Activated gamma-delta T cell treated with Interleukin-2 at 50 U/mL for 16 hours (primary cell): Measurements from ENCODE around the gene MSN.
"Not testable (repeated sequence)": the region's sequence is repeated elsewhere in the genome, so short reads cannot be mapped to it uniquely, and the experiment has no call there.

ENCODE experiments used
- DNase-seq: peaks from one replicate; pipeline ENCODE4 v3.0.0-alpha.2; 2020

The MSN gene

DNA sequence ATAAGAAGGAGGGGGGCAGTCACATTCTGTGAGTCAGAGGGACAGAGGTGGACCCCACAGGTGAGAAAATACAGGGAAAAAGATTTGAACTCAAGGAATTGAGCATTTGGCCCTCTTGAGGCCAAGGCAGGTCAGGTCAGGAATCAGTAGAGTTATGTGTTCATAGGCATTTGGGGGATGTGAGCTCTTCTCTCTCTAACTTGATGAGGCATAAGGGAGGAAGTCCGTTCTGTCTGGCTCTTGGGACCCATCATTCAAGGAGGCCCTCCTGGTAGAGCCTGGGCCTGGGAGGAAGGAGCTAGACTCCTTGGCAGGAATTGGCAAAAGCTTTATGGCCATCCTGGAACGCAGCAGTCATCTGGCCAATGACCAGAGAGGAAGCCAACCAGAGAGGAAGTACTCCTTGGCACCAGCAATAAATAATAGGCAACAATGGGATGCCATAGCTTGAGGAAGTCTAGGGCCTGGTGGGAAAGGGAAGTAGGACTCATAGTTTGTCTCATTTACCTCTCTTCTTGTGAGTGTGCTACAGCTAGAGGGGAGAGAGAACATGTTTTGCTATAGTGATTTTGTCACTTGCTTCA, 53.0 kb downstream of the MSN start:
- no peak for DNase-seq

DNA sequence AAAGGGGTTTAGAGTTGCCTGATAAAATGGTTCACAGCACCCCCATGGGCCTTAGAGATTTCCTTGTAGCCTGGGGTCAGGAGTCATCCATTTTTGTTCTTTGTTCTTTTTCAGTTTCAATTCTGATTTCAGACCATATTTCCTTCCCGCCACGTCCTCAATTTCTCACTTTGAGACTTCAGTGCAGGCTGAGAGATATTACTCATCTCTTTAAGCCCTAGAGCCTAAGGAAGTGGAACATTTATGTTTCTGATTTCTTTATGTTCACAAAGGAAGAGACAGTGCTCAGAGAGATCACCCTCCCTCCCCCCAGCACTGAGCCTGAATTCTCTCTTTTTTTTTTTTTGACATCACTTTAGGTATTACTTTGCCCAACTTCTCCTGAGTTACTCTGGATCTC, 56.3 kb downstream of the MSN start:
- DNase-seq = no peak

GRCh38 chrX:65726715-65727114, 59.3 kb downstream of the MSN start:
- DNase-seq = no peak

DNA sequence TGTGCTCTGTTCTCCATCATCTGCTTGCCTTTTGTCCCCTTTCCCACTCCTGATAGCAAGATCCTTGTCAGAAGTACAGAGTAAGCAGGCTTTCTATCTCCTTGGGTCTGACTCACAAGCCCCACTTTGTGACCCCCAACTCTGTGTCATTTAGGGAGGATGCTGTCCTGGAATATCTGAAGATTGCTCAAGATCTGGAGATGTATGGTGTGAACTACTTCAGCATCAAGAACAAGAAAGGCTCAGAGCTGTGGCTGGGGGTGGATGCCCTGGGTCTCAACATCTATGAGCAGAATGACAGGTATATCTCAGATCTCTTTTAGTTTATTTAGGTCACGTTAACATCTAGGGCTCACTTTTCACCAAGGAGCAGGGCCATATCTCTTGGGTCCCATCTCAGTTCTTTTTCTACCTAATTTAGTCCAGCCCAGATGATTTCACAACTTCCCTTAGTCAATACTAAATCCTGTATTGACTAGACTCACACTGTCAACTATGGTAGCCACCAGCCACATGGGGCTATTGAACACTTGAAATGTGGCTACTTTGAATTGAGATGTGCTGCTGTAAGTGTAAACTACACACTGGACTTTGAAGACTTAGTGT, 64.3 kb downstream of the MSN start:
- DNase-seq = no peak

- no peak for DNase-seq
Measured at GRCh38 chrX:65740909-65741308, 73.5 kb downstream of the MSN start.

DNA sequence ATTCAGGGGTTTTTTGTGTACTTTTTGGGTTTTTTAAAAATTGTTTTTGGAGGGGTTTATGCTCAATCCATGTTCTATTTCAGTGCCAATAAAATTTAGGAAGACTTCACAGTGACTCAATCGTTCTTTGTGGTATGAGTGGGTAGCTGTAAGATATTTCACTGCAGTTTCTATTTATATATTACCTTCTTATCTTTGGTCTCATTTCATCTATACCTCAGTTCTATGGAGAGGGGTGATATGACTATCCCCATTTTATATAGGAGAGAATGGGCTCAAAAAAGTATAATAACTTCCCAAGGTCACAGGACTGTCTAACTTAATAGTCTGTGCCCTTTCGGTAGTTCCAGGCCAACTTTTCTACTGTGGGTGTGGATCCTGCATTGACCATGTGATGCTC, 74.4 kb downstream of the MSN start:
- DNase-seq = no peak

DNA sequence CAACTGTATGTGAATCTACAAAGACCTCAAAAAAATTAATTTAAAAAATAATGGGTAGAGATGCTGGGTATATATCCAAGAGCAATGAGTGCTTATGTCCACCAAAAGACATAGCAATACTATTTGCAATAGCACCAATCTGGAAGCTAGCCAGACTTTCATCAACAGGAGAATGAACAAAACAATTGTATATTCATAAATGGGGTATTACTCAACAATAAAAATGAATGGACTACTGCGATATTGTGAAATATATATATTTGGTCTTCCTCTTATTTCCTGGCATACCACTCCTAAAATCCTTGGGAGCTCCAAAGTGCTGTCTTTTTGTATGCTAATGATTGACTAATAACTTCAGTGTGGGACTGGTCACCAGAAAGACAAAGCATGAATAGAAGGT, 77.5 kb downstream of the MSN start:
- no peak for DNase-seq

DNA sequence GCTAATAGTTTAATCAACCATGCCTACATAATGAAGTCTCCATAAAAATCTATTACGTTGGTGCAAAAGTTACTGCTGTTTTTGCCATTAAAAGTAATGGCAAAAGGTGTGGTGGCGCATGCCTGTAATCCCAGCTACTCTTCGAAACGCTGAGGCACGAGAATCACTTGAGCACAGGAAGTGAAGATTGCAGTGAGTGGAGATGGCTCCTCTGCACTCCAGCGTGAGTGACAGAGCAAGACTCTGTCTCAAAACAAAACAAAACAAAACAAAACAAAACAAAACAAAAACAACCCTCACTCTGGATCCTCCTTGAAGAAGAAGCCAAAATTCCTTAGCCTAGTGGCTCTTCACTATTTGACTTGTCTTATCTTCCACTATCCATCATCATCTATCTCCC, 78.0 kb downstream of the MSN start:
- no peak for DNase-seq

GRCh38 chrX:65745992-65746391, 78.5 kb downstream of the MSN start:
- no peak for DNase-seq

DNA sequence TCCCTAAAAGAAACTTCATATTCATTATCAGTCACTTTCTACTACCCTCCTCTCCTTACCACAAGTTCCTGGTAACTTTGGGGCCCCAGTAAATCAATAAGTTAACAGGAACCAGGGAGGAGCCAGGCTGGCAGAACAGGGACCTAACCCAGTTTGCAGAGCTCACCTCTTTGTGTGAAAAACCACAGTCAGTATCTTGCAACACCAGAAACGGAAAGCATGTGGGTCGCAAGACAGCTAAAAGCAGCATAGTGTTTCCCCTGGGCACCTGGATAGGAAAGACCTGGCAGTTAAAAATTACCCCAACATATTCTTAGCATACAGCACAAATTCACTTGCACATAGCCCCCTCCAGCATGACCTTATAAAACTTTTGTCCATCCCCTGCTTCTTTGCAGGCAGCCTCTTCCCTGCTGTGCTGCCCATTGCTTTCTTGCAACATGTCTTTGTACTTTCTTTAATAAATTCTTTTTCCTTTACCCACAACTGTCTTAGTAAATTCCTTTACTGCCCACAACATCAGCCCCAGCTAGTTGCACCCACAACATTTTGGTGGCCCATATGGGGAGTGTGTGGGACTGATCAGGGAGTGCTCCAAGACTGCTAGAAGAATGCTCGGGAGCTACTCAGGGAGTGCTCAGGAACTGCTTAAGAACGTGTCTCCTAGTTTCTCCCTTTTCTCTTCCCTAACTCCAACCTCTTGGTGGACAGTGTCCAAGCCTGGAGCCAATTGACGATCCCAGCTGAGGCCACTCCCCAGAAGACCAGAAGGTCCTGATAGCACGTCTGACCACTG, 83.4 kb downstream of the MSN start:
- peak; percentile 24 for DNase-seq

DNA sequence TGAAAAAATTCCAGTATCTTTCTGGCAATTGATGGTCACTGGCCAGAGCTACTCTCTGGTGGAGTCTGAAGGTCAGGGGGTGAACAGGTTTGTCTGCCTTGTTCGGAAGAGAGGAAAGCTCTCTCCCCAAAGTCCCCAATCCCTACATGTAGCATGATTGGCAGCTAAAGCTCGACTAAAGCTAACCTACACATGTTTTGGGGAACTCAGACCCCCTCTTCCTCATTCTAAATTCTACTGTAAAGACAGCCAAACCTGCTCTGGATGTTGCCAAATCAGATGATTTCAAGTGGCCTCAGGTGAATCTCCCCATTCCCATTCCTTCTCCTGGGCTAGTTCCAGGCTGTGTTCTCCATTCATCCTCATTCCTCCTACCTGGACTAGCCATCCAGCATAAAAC, 84.1 kb downstream of the MSN start:
- no peak for DNase-seq

DNA sequence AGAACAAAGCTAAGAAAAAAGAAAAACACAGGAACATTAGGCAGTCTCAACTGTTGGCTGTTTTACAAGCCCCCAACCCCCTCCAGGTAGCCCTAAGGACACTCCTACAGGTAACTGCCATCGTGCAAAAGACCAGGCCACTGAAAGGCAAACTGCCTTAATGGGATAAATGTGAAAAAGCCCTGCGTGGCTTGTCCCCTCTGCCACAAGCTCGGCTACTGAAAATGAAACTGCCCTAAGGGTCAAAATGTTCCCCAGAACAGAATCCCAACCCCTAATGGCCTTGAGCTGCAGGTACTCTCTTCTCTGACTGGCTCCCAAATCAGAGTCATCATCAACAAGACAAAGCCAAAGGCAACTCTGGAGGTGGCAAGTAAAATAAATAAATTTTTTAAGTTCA, 84.8 kb downstream of the MSN start:
- DNase-seq = no peak

- DNase-seq = no peak
Measured at GRCh38 chrX:65755786-65756185, 88.3 kb downstream of the MSN start.

- DNase-seq = no peak
Measured at GRCh38 chrX:65757943-65758342, 90.5 kb downstream of the MSN start.

DNA sequence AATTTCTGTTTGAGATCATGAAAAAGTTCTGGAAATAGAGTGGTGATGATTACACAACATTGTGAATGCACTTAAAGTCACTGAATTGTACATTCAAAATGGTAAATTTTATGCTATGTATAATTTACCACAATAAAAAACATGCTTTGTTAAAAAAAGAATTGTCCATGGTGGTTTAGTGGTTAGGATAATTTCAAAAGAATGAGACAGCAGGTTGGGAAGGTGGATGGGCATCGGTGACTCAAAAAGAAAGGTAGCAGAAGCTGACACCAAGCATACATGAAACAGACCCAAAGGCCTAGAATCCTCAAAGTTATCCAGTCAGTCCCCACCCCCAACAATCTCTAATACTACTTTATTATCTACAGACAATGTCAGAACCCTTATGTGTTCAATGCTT, 91.1 kb downstream of the MSN start:
- no peak for DNase-seq

- DNase-seq = not testable (repeated sequence)
Measured at GRCh38 chrX:65759525-65759924, 92.1 kb downstream of the MSN start.

DNA sequence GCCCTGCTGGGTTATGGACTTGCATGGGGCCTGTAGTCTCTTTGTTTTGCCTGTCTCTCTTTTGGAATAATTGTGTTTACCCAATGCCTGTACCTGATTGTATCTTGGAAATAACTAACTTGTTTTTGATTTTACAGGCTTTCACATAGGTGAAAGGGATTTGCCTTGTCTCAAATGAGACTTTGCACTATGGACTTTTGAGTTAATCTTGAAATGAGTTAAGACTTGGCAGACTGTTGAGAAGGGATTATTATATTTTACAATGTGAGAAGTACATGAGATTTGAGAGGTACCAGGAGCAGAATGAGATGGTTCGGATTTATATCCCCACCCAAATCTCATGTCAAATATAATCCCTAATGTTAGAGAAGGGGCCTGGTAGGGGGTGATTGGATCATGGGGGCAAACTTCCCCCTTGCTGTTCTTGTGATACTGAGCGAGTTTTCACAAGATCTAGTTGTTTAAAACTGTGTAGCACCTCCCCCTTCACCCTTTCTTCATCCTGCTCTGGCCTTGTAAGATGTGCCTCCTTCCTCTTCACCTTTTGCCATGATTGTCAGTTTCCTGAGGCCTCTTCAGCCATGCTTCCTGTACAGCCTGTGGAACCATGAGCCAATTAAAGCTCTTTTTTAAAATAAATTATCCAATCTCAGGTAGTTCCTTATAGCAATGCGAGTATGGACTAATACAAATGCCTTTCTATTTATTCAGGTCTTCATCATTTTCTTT, 102.3 kb downstream of the MSN start:
- no peak for DNase-seq

GRCh38 chrX:65772842-65773241, 105.4 kb downstream of the MSN start:
- DNase-seq = no peak

DNA sequence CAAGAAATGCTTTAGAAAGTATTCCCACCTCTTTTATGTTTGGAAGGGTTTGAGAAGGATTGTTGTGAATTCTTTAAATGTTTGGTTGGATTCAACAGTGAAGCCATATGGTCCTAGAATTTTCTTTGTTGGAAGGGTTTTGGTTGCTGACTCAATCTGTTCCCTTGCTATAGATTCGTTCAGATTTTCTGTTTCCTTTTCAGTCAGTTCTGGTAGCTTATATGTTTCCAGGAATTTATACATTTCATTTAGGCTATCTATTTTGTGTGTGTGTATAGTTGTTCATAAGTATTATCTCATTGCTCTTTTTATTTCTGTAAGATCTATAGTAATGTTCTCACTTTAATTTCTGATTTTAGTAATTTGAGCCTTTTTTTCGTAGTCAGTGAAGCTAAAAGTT, 114.4 kb downstream of the MSN start:
- no peak for DNase-seq

GRCh38 chrX:65783746-65784145, 116.3 kb downstream of the MSN start:
- no peak for DNase-seq
